Adipocyte (in vitro differentiated cells): ENCODE data around the gene SOAT2.

ENCODE experiments used
- DNase-seq: peaks from one replicate; pipeline ENCODE4 v3.0.0-alpha.2; 2015; ENCODE audit warnings: low read depth
- H3K27me3 ChIP-seq: replicated peaks from 2 replicates; pipeline ENCODE4 v1.7.0; 2013; ENCODE audit warnings: mild to moderate bottlenecking, low read length, moderate library complexity; ENCODE audit not compliant: control insufficient read depth, insufficient read depth
- H3K36me3 ChIP-seq: 2 replicates; pipeline ENCODE4 v1.7.0; 2013; ENCODE audit warnings: low read length, mild to moderate bottlenecking, moderate library complexity; ENCODE audit not compliant: control insufficient read depth, insufficient read depth, severe bottlenecking
- H3K4me1 ChIP-seq: 2 replicates; pipeline ENCODE4 v1.7.0; 2013; ENCODE audit warnings: mild to moderate bottlenecking, low read length, moderate library complexity; ENCODE audit not compliant: control insufficient read depth, insufficient read depth
- H3K4me3 ChIP-seq: 2 replicates; pipeline ENCODE4 v1.7.0; 2013; ENCODE audit warnings: mild to moderate bottlenecking, low read length, moderate library complexity
- H3K9ac ChIP-seq: 2 replicates; pipeline ENCODE4 v1.7.0; 2013; ENCODE audit warnings: mild to moderate bottlenecking, low read length, moderate library complexity
- H3K9me3 ChIP-seq: 2 replicates; pipeline ENCODE4 v1.7.0; 2013; ENCODE audit warnings: mild to moderate bottlenecking, low read length, moderate library complexity; ENCODE audit not compliant: control insufficient read depth

The SOAT2 gene

DNA sequence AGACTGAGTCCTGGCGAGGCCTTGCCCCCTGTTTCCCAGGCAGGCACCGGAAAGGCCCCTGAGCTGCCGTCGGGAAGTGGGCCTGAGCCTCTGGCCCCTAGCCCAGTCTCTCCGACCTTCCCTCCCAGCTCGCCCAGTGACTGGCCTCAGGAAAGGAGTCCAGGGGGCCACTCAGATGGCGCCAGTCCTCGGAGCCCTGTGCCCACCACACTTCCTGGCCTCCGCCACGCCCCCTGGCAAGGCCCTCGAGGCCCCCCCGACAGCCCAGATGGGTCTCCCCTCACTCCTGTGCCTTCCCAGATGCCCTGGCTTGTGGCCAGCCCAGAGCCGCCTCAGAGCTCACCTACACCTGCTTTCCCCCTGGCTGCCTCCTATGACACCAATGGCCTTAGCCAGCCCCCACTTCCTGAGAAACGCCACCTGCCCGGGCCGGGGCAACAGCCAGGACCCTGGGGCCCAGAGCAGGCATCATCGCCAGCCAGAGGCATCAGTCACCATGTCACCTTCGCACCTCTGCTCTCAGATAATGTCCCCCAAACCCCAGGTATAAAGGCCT is 42.5 kb upstream of the SOAT2 start:
- Histone ChIP-seq H3K4me3 (no peak overlapping the region), H3K9me3 (no peaks in the 10 kb centered on the region), H3K9ac (peak overlapping the region; percentile 59), H3K27me3 (no peaks in the 10 kb centered on the region), H3K4me1 (peaks cover 60% of the 10 kb centered on the region), H3K36me3 (peaks cover 84% of the 10 kb centered on the region)
- no peak for DNase-seq

DNA sequence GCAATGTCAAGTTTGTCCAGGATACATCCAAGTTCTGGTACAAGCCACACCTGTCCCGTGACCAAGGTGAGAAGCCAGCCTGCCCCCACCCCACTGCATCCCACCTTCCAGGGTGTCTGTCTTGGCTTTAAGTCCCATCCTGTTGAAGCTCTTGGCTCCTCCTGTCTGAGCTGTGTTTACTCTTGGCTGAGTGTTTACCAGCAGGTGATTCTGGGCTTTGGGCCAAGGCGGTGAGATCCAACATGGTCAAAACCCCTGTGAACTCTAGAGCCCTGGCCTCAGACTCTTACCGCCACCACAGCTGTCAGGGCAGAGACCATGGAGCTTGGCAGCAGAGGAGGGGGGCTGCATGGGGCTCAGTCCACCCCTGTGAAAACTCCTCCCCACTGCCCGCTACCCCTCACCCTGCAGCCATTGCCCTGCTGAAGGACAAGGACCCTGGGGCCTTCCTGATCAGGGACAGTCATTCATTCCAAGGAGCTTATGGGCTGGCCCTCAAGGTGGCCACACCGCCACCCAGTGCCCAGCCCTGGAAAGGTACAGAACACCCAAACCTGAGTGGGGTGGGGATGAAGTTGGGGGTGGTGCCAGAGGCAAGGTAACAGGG is 41.8 kb upstream of the SOAT2 start:
- H3K4me1 ChIP-seq = peaks cover 60% of the 10 kb centered on the region
- H3K9me3 ChIP-seq = no peaks in the 10 kb centered on the region
- peak overlapping the region; percentile 59 for H3K9ac ChIP-seq
- H3K4me3 ChIP-seq = no peak overlapping the region
- DNase-seq = no peak
- no peaks in the 10 kb centered on the region for H3K27me3 ChIP-seq
- H3K36me3 ChIP-seq = peaks cover 77% of the 10 kb centered on the region

DNA sequence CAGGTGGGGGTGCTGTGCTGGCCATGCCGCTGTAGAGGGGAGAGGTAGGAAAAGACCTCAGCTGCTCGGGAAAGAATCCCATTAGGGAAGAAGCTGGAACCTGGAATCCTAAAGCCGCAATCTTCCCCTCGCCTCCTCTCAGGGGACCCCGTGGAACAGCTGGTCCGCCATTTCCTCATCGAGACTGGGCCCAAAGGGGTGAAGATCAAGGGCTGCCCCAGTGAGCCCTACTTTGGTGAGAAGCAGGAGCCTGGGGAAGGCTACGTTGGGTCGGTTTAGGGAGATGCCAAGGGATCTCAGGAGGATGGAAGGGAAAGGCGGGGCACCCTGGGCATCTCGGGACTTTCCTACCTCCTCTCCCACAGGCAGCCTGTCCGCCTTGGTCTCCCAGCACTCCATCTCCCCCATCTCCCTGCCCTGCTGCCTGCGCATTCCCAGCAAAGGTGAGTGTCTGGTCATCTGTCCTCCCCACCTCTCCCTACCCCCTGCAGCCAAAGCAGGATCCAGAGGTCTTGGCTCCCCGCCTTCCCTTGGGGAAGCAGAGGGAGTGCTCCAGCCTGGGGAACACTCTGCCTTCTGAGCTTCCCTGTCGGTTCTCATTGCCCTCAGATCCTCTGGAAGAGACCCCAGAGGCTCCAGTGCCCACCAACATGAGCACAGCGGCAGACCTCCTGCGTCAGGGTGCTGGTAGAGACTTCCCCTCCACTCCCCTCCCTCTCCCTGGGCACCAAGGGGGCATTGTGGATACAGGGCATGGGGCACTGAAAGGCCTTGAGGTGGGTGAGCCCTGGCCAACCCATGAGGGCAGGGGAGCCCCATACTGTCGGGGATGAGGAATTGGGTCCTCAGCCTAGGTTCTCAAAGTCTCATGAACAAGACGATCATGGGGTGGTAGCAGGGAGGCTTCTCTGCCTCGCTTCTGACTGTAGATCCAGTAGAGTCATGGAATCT is 41.0 kb upstream of the SOAT2 start:
- H3K9ac ChIP-seq = peak overlapping the region; percentile 59
- no peak for DNase-seq
- H3K4me3 ChIP-seq = no peak overlapping the region
- no peaks in the 10 kb centered on the region for H3K9me3 ChIP-seq
- H3K36me3 ChIP-seq = peaks cover 69% of the 10 kb centered on the region
- H3K4me1 ChIP-seq = peaks cover 63% of the 10 kb centered on the region
- no peaks in the 10 kb centered on the region for H3K27me3 ChIP-seq

DNA sequence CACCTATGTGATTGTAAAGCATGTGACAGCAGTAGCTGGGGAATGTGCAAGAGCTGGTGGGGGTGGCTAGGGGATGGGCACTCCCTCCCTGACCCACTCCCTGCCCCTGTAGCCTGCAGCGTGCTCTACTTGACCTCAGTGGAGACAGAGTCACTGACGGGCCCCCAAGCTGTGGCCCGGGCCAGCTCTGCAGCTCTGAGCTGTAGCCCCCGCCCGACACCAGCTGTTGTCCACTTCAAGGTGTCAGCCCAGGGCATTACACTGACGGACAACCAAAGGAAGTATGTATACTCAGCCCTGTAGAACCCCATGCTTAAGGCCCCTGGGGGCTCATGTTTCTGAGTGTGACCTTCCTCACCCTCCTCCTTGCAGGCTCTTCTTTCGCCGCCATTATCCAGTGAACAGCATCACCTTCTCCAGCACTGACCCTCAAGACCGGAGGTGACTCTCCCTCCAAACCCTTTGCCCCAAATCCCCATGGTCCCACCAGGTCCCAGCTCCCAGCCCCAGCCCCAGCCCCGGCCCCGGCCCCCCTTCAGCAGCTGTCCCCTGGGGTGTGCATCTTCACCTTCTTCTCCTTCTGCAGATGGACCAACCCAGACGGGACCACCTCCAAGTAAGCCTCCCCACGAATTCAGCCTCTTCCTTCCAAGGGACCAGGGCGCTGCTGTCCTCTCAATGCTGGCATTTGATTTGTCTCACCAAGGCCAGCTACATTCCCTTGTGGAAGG is 40.1 kb upstream of the SOAT2 start:
- Histone ChIP-seq H3K36me3 (peaks cover 60% of the 10 kb centered on the region), H3K4me3 (no peak overlapping the region), H3K9ac (peak overlapping the region; percentile 89), H3K9me3 (no peaks in the 10 kb centered on the region), H3K4me1 (peaks cover 67% of the 10 kb centered on the region), H3K27me3 (no peaks in the 10 kb centered on the region)
- DNase-seq = no peak

DNA sequence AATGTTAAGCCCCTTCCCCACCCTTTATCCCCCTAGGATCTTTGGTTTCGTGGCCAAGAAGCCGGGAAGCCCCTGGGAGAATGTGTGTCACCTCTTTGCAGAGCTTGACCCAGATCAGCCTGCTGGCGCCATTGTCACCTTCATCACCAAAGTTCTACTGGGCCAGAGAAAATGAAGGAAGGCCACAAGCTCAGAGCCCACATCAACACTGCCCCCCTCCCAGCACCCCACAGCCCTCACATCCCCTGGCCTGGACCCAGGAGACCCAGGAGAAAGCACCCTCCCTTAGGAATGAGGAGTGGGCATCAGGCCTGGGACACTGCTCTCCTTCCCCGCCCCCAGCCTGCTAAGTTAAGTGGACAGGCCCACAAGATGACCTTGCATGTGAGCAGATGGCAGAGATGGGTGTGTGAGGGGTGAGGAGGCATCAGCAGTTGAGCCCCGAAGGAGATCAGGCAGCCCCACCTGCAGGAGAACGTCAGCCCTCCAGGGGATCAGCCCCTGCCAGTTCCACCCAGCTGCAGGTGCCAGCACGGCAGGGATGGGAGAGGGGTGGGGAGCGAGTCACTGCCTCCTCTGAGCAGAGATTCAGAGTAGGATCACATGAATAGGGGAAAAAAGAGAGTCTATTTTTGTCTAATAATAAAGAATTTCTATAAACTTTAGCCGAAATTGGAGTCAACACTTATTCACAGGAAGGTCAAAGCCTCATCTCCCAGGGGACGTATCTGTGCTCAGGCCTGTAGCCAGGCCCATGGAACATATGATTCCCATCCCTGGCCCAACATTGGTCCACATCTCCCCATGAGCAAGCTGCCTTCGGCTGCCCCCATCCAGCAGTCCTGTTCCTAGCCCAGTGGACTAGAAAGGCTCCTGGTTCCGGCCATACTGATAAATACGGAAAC is 39.3 kb upstream of the SOAT2 start:
- no peak overlapping the region for H3K4me3 ChIP-seq
- H3K27me3 ChIP-seq = no peaks in the 10 kb centered on the region
- peak; percentile 72 for DNase-seq
- peaks cover 74% of the 10 kb centered on the region for H3K4me1 ChIP-seq
- peak overlapping the region; percentile 89 for H3K9ac ChIP-seq
- H3K9me3 ChIP-seq = no peaks in the 10 kb centered on the region
- H3K36me3 ChIP-seq = peaks cover 53% of the 10 kb centered on the region

DNA sequence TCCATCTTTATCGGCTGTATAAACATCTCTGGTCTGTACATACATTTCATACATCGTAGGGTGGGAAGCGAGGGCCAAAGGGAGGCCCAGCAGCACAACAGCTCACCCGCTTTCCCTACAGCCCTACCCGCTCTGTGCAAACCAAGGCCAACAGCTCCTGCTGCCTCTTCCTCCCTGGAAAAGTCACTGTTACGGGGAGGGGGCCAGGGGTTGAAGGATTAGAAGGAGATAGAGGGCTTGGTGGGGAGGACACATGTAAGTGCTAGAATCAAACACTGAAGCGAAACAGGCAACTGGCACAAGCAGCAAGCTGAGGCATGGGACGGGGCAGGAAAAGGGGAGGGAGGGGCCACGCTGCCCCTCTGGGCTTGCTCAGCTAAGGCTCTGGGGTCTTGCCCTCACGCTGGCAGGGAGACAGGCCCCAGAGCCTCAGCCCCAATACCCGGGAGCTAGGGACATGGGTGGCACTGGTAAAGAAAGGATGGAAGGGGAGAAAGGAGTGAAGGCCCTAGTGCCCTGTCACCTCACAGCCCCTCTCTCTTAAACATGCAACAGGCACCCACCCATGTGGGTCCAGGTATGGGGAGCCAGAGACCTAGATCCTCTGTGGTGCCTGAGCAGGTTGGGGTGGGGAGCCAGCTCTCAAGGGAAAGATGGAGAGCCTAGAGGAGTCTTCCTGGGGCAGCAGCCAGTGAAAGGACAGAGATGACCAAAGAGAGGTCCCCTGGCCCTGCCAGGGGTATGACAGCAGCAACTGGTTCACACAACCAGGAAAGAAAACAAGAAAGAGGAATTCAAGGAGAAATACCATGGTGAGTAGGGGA is 38.5 kb upstream of the SOAT2 start:
- Histone ChIP-seq H3K4me3 (no peak overlapping the region), H3K36me3 (peaks cover 45% of the 10 kb centered on the region), H3K9ac (peak overlapping the region; percentile 89), H3K27me3 (no peaks in the 10 kb centered on the region), H3K4me1 (peaks cover 83% of the 10 kb centered on the region), H3K9me3 (no peaks in the 10 kb centered on the region)
- no peak for DNase-seq

DNA sequence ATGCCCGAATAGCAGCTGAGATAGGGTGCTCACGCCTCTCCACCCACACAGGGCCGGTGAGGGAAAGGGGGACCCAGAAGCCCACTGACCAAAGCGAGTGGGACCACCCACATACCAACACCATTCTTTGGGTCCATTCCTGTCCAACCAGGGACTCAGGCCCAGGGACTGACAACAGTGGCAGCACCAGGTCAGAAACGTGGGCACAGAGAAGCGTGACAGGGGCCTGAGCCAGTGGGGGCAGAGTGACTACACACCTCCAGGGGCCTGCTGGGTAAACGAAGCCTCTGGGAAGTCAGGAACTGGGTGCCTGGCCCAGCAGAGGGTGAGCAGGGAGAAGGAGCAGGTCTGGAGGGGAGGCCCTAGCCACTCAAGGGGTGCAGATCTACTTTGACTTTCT is 37.8 kb upstream of the SOAT2 start:
- Histone ChIP-seq H3K36me3 (peaks cover 38% of the 10 kb centered on the region), H3K9ac (peak overlapping the region; percentile 89), H3K27me3 (no peaks in the 10 kb centered on the region), H3K4me1 (peaks cover 88% of the 10 kb centered on the region), H3K9me3 (no peaks in the 10 kb centered on the region), H3K4me3 (no peak overlapping the region)
- DNase-seq = no peak

DNA sequence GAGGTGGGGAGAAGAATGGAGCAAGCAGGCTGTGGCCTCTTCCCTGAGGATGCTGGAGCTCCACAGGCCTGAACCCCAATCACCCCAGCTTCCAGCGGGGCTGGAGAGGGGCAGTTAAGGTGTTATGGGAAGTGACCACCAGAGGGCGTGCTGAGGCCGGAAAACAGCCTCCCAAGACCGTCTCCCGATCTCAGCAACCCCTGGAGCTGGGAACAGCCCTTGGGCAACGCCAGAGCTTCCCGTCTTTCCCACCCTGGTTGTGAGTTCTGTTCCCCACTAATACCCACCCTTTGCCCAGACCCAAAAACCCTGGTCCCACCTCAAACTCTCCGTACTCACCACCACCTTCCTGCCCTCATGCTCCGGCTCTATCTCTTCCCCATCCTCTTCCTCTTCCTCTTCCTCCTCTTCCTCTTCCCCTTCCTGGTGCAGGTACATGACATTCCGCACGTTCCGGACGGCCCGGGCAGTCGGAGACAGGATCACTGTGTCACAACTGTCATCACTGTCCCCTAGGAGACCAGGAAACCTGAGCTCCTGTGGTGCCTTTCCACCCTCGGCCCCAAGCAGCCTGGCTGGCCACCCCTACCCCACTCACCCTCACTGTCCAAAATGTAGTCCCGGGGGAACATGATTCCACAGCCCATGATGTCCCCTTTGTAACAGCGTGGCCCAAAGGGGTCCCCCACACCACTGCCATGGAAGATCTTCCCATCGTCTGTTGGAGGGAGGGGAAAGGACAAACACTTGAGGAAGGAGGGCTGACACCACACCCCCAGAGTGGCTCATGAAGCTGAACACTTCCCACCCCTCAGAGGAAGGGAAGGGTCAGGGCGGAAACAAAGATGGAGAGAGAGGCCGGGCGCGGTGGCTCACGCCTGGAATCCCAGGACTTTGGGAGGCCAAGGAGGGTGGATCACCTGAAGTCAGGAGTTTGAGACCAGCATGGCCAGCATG is 37.0 kb upstream of the SOAT2 start:
- peaks cover 30% of the 10 kb centered on the region for H3K36me3 ChIP-seq
- peak overlapping the region; percentile 2 for H3K4me3 ChIP-seq
- H3K9me3 ChIP-seq = no peaks in the 10 kb centered on the region
- no peaks in the 10 kb centered on the region for H3K27me3 ChIP-seq
- peak overlapping the region; percentile 89 for H3K9ac ChIP-seq
- peaks cover 89% of the 10 kb centered on the region for H3K4me1 ChIP-seq
- peak; percentile 95 for DNase-seq
